GM18868 (cell line): ENCODE data around the gene CAPN11.
"Not testable (repeated sequence)": the region's sequence is repeated elsewhere in the genome, so short reads cannot be mapped to it uniquely, and the experiment has no call there.

ENCODE experiments used
- ATAC-seq: cut with Tn5 transposase; IDR thresholded peaks from one replicate; pipeline ENCODE4 v1.9.1; 2021; ENCODE audit warnings: mild to moderate bottlenecking, moderate library complexity; ENCODE audit not compliant: unreplicated experiment

Gene CAPN11

GRCh38 chr6:44225579-44226325 is 67.1 kb downstream of the CAPN11 start:
- no peak for ATAC-seq

GRCh38 chr6:44226368-44227147 is 67.9 kb downstream of the CAPN11 start:
- no peak for ATAC-seq

- ATAC-seq = no peak
Observed at GRCh38 chr6:44227148-44227793, 68.7 kb downstream of the CAPN11 start.

GRCh38 chr6:44228031-44228430 is 69.4 kb downstream of the CAPN11 start:
- no peak for ATAC-seq

GRCh38 chr6:44228433-44228832 is 69.8 kb downstream of the CAPN11 start:
- no peak for ATAC-seq

GRCh38 chr6:44228836-44229235 is 70.2 kb downstream of the CAPN11 start:
- no peak for ATAC-seq

GRCh38 chr6:44229376-44230033 is 70.9 kb downstream of the CAPN11 start:
- no peak for ATAC-seq

GRCh38 chr6:44230034-44230675 is 71.5 kb downstream of the CAPN11 start:
- no peak for ATAC-seq

- ATAC-seq = not testable (repeated sequence)
Observed at GRCh38 chr6:44231426-44231825, 72.8 kb downstream of the CAPN11 start.

GRCh38 chr6:44232676-44233566 is 74.3 kb downstream of the CAPN11 start:
- ATAC-seq = no peak

- ATAC-seq = no peak
Observed at GRCh38 chr6:44233567-44234100, 75.0 kb downstream of the CAPN11 start.
